ENCODE data around the gene AGER.

Gene AGER

GRCh38 chr6:32181148-32181702 is 2.8 kb downstream of the AGER start:
- Histone ChIP-seq H3K36me3 (ENCODE audit: low read length) (no peaks in the 10 kb centered on the region), H3K9ac (ENCODE audit: low read length) (no peak overlapping the region), H3K27me3 (ENCODE audit: low read length) (no peaks in the 10 kb centered on the region), H3K4me2 (ENCODE audit: low read depth, low read length, poor library complexity, severe bottlenecking) (no peak overlapping the region), H3F3A (ENCODE audit: insufficient read depth) (peaks cover 15% of the 10 kb centered on the region), H3K9me2 (replicated peaks; ENCODE audit: insufficient read depth, low read length) (no peaks in the 10 kb centered on the region), H2AFZ (ENCODE audit: low read depth, low read length, severe bottlenecking) (no peak overlapping the region), H3K27ac (ENCODE audit: low read depth, low read length) (no peak overlapping the region), H3K9me3 (ENCODE audit: insufficient read depth, low read length) (no peaks in the 10 kb centered on the region), H3K79me2 (ENCODE audit: insufficient read depth, low read length) (peaks cover 12% of the 10 kb centered on the region), H3K4me3 (ENCODE audit: insufficient read depth, low read length, poor library complexity, severe bottlenecking) (no peak overlapping the region), H4K20me1 (ENCODE audit: low read depth, low read length) (no peaks in the 10 kb centered on the region)
- TF ChIP-seq EZH2phosphoT487 (conservative IDR thresholded peaks at IDR 0.05; ENCODE audit: low read length) = no peak
- no peak for TF ChIP-seq CTCF (IDR thresholded peaks at IDR 0.05; ENCODE audit: insufficient read depth, low read length, poor library complexity, severe bottlenecking)

DNA sequence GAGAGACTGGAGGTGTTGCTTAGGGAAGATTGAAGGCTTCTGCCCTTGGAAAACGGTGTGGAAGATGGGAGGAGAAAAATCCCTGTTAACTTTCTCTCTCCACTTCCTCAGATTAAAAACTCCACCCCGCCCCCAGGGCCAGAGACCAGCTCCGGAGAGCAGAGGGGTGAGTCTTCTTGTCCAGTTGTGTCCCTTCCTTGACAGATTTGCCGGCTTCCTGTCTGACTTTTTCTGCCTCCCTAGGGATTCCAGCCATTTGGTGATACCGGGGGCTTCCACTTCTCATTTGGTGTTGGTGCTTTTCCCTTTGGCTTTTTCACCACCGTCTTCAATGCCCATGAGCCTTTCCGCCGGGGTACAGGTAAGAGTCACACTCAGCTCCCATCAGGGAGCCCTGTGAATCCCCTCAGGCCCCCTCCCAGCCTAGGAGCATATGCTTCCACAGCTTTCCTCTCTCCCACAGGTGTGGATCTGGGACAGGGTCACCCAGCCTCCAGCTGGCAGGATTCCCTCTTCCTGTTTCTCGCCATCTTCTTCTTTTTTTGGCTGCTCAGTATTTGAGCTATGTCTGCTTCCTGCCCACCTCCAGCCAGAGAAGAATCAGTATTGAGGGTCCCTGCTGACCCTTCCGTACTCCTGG is 4.2 kb downstream of the AGER start:
- no peak overlapping the region for H3K4me3 ChIP-seq (ENCODE audit: insufficient read depth, low read length, poor library complexity, severe bottlenecking)
- H4K20me1 ChIP-seq (ENCODE audit: low read depth, low read length) = no peaks in the 10 kb centered on the region
- H3K79me2 ChIP-seq (ENCODE audit: insufficient read depth, low read length) = peaks cover 21% of the 10 kb centered on the region
- no peak overlapping the region for H2AFZ ChIP-seq (ENCODE audit: low read depth, low read length, severe bottlenecking)
- no peaks in the 10 kb centered on the region for H3K27me3 ChIP-seq (ENCODE audit: low read length)
- no peak for TF ChIP-seq EZH2phosphoT487 (conservative IDR thresholded peaks at IDR 0.05; ENCODE audit: low read length)
- TF ChIP-seq CTCF (IDR thresholded peaks at IDR 0.05; ENCODE audit: insufficient read depth, low read length, poor library complexity, severe bottlenecking) = no peak
- H3K9ac ChIP-seq (ENCODE audit: low read length) = peak overlapping the region; percentile 72; the same call in 1 of the 2 replicates
- H3K4me2 ChIP-seq (ENCODE audit: low read depth, low read length, poor library complexity, severe bottlenecking) = peak overlapping the region; percentile 93
- H3K36me3 ChIP-seq (ENCODE audit: low read length) = no peaks in the 10 kb centered on the region
- no peak overlapping the region for H3K27ac ChIP-seq (ENCODE audit: low read depth, low read length)
- H3K9me3 ChIP-seq (ENCODE audit: insufficient read depth, low read length) = no peaks in the 10 kb centered on the region
- H3K9me2 ChIP-seq (replicated peaks; ENCODE audit: insufficient read depth, low read length) = no peaks in the 10 kb centered on the region
- H3F3A ChIP-seq (ENCODE audit: insufficient read depth) = peaks cover 16% of the 10 kb centered on the region

DNA sequence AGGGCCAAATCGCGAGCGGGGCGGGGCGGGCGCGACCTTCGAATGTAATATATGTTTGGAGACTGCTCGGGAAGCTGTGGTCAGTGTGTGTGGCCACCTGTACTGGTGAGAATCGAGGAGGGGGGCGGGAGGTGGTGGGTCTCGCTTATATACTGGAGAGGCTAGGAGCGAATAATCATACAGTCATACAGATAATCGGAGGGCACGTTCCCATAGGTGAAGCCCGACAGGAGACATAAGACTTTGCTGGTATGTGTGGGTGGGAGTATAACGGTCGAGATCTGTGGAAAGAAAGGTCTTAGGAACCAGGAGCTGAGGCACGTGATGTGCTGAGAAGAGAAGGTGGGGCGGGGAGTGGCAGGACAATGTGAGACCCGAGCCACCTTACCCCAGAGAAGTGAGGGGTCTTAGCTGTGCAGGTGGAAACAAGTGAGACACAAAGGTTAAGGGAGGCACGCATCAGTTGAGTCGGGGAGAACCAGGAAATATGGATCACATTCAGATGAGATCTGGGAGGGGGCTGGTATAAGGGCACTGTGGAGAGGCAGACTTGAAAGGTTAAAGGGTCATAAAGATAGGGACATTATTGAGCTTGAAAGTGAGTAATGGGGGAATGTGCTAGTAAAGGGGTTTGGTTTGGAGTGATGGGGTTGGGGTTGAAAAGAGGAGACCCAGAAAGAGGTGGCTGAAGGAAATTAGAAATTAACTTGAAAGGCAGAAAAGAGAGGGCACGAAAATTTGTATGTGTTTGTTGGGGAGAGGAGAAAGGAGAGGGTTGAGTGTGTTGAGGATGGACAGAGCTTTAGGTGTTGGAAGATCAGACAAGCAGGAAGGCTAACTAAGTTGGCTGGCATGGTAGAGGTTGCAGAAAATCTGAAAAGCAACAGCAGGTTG is 5.3 kb downstream of the AGER start:
- Histone ChIP-seq H3K9me2 (replicated peaks; ENCODE audit: insufficient read depth, low read length) (no peaks in the 10 kb centered on the region), H2AFZ (ENCODE audit: low read depth, low read length, severe bottlenecking) (peak overlapping the region; percentile 12), H3K9me3 (ENCODE audit: insufficient read depth, low read length) (no peaks in the 10 kb centered on the region), H4K20me1 (ENCODE audit: low read depth, low read length) (no peaks in the 10 kb centered on the region), H3K27ac (ENCODE audit: low read depth, low read length) (peak overlapping the region; percentile 44), H3K4me3 (ENCODE audit: insufficient read depth, low read length, poor library complexity, severe bottlenecking) (peak overlapping the region; percentile 68), H3K79me2 (ENCODE audit: insufficient read depth, low read length) (peaks cover 31% of the 10 kb centered on the region), H3K27me3 (ENCODE audit: low read length) (no peaks in the 10 kb centered on the region), H3K36me3 (ENCODE audit: low read length) (no peaks in the 10 kb centered on the region), H3F3A (ENCODE audit: insufficient read depth) (peaks cover 16% of the 10 kb centered on the region), H3K9ac (ENCODE audit: low read length) (peak overlapping the region; percentile 72), H3K4me2 (ENCODE audit: low read depth, low read length, poor library complexity, severe bottlenecking) (peak overlapping the region; percentile 93)
- TF ChIP-seq EZH2phosphoT487 (conservative IDR thresholded peaks at IDR 0.05; ENCODE audit: low read length) (no peak), CTCF (IDR thresholded peaks at IDR 0.05; ENCODE audit: insufficient read depth, low read length, poor library complexity, severe bottlenecking) (no peak)

All from SU-DHL-6 (cell line).